DOHH2 (cell line): Measurements from ENCODE around the gene SH3BP5.
"Not testable (repeated sequence)": the region's sequence is repeated elsewhere in the genome, so short reads cannot be mapped to it uniquely, and the experiment has no call there.

Source experiments
- CTCF ChIP-seq: fragments of 200-600 bp; sonication (generic); IDR thresholded peaks from one replicate; pipeline ENCODE4 v1.5.1; 2014; ENCODE audit warnings: antibody characterized with exemption, mild to moderate bottlenecking, low read depth, low read length; ENCODE audit not compliant: poor library complexity, severe bottlenecking
- EZH2phosphoT487 ChIP-seq: fragments of 200-600 bp; sonication (generic); IDR thresholded peaks from 2 replicates; pipeline ENCODE4 v1.6.1; 2017; ENCODE audit warnings: borderline replicate concordance, mild to moderate bottlenecking, antibody characterized with exemption, low read length, moderate library complexity, mixed read lengths

- not testable (repeated sequence) for TF ChIP-seq EZH2phosphoT487, CTCF
Observed at GRCh38 chr3:15364078-15364477, 31.7 kb upstream of the SH3BP5 start.
